Common myeloid progenitor, CD34-positive (primary cell): ENCODE data around the gene GGN.

Source experiments
- CTCF ChIA-PET: fragments of 350-600 bp; sonication (Branson Sonifier 250); formaldehyde crosslinking; loops from one replicate; lab custom pipeline; 2021; ENCODE audit warnings: antibody characterized with exemption; lab: Charles Lee
- POLR2A ChIA-PET: fragments of 350-600 bp; sonication (Branson Sonifier 250); formaldehyde crosslinking; loops from one replicate; lab custom pipeline; 2021; ENCODE audit warnings: antibody characterized with exemption; lab: Charles Lee
- DNase-seq, 3 donors: peaks; one replicate each; pipeline versions ENCODE4 v3.0.0 to v3.0.0-alpha.2; 2013
- H3K27ac ChIP-seq, 2 experiments: 1 replicate in 1 of 2; 2 replicates in 1 of 2; pipeline ENCODE4 v1.7.0; 2013; ENCODE audit warnings: inconsistent platforms in 2 of 2, low read length in 2 of 2, mild to moderate bottlenecking in 2 of 2, low read depth in 1 of 2, moderate library complexity in 1 of 2; ENCODE audit not compliant: severe bottlenecking in 2 of 2, insufficient read depth in 1 of 2, poor library complexity in 1 of 2
- H3K27me3 ChIP-seq, 5 experiments: replicated peaks in 2 of 5; 1 replicate in 3 of 5; 2 replicates in 2 of 5; pipeline versions ENCODE4 v1.6.1 to v1.7.0; 2013; ENCODE audit warnings: low read length in 4 of 5, mild to moderate bottlenecking in 2 of 5, moderate library complexity in 2 of 5, inconsistent platforms in 1 of 5; ENCODE audit not compliant: insufficient read depth in 5 of 5, control insufficient read depth in 4 of 5
- H3K36me3 ChIP-seq, 4 experiments: 1 replicate in 2 of 4; 2 replicates in 2 of 4; pipeline versions ENCODE4 v1.6.1 to v1.7.0; 2013; ENCODE audit warnings: low read length in 3 of 4, control low read depth in 1 of 4, mild to moderate bottlenecking in 1 of 4; ENCODE audit not compliant: control insufficient read depth in 4 of 4, insufficient read depth in 4 of 4
- H3K4me1 ChIP-seq, 4 experiments: 1 replicate in 3 of 4; 2 replicates in 1 of 4; pipeline versions ENCODE4 v1.6.1 to v1.7.1; 2013; ENCODE audit warnings: low read length in 3 of 4, mild to moderate bottlenecking in 3 of 4, control low read depth in 1 of 4, inconsistent platforms in 1 of 4, moderate library complexity in 1 of 4; ENCODE audit not compliant: control insufficient read depth in 4 of 4, insufficient read depth in 4 of 4; ENCODE audit errors: control extremely low read depth in 1 of 4
- H3K4me3 ChIP-seq, 7 experiments: 1 replicate in 4 of 7; 2 replicates in 3 of 7; pipeline versions ENCODE4 v1.5.1 to v1.7.0; 2013; ENCODE audit warnings: mild to moderate bottlenecking in 7 of 7, low read length in 6 of 7, moderate library complexity in 6 of 7, inconsistent platforms in 2 of 7, low read depth in 2 of 7, control low read depth in 1 of 7; ENCODE audit not compliant: insufficient read depth in 4 of 7, control insufficient read depth in 1 of 7; ENCODE audit errors: extremely low read depth in 1 of 7
- H3K9me3 ChIP-seq, 5 experiments: 1 replicate in 4 of 5; 2 replicates in 1 of 5; pipeline versions ENCODE4 v1.6.1 to v1.7.1; 2013; ENCODE audit warnings: low read length in 4 of 5, mild to moderate bottlenecking in 2 of 5, inconsistent platforms in 1 of 5, low read depth in 1 of 5, moderate library complexity in 1 of 5; ENCODE audit not compliant: control insufficient read depth in 4 of 5, insufficient read depth in 2 of 5; ENCODE audit errors: control extremely low read depth in 1 of 5
- WGBS: methylation state at CpG from one replicate; pipeline ENCODE4 v1.1.5; 2013; ENCODE audit not compliant: insufficient coverage; 5-methylcytosine and 5-hydroxymethylcytosine counted together

The GGN gene

GRCh38 chr19:38377052-38377451 is 10.8 kb downstream of the GGN start:
- no peaks in the 10 kb centered on the region for H3K27me3 ChIP-seq
- no peak overlapping the region for H3K27ac ChIP-seq
- POLR2A ChIA-PET, result interaction anchor here (1.2 kb wide), 1 partner anchor 10 kb away, joined by 3 read pairs; no protein-coding TSS in a partner anchor
- no peaks in the 10 kb centered on the region for H3K9me3 ChIP-seq
- WGBS, result 100% methylated on average over 1 of the region's 4 CpGs
- H3K4me3 ChIP-seq, result no peak overlapping the region
- CTCF ChIA-PET, result interaction anchor here (1.1 to 1.4 kb wide), 2 partner anchors 43 to 143 kb away, joined by 3 read pairs; no protein-coding TSS in a partner anchor
- peaks cover 15 to 23% (median 20%) of the 10 kb centered on the region in 4 experiments for H3K4me1 ChIP-seq
- peaks cover 14 to 40% (median 30%) of the 10 kb centered on the region in 4 experiments for H3K36me3 ChIP-seq
- no peak for DNase-seq

- no peak overlapping the region for H3K27ac ChIP-seq
- WGBS, result 90% methylated on average over 3 of the region's 3 CpGs
- DNase-seq, result no peak
- ChIA-PET CTCF (interaction anchor here (1.2 to 1.4 kb wide), 2 partner anchors 11 to 42 kb away, joined by 3 to 5 read pairs; partner anchors contain the start of gene GGN), POLR2A (interaction anchor here (1.2 kb wide), 1 partner anchor 10 kb away, joined by 3 read pairs; no protein-coding TSS in a partner anchor)
- no peaks in the 10 kb centered on the region for H3K27me3 ChIP-seq
- H3K4me3 ChIP-seq, result no peak overlapping the region
- peaks cover 15 to 23% (median 20%) of the 10 kb centered on the region in 4 experiments for H3K4me1 ChIP-seq
- H3K36me3 ChIP-seq, result peaks cover 14 to 35% (median 28%) of the 10 kb centered on the region in 4 experiments
- no peaks in the 10 kb centered on the region for H3K9me3 ChIP-seq
These were observed 11.3 kb downstream of the GGN start for GRCh38 chr19:38376576-38376975.

- 100% methylated on average over 2 of the region's 5 CpGs for WGBS
- Histone ChIP-seq H3K9me3 (peaks cover 0 to 2% (median 0%) of the 10 kb centered on the region in 5 experiments), H3K27me3 (no peaks in the 10 kb centered on the region), H3K4me3 (peak overlapping the region in 6 of 7 experiments; percentile 84 to 97 (median 92)), H3K4me1 (peaks cover 15 to 23% (median 20%) of the 10 kb centered on the region in 4 experiments), H3K27ac (peak overlapping the region in 1 of 2 experiments; percentile 95), H3K36me3 (peaks cover 6 to 27% (median 21%) of the 10 kb centered on the region in 4 experiments)
- ChIA-PET POLR2A (interaction anchor here (1.2 kb wide), 1 partner anchor 11 kb away, joined by 3 read pairs; no protein-coding TSS in a partner anchor), CTCF (interaction anchor here (0.7 to 1.4 kb wide), 5 partner anchors 10 to 132 kb away, joined by 3 to 5 read pairs (median 3); partner anchors contain the start of gene GGN)
- no peak for DNase-seq
These were observed 12.1 kb downstream of the GGN start for GRCh38 chr19:38375748-38376147.

GRCh38 chr19:38375098-38375493 is 12.7 kb downstream of the GGN start:
- 4% methylated on average over 15 of the region's 18 CpGs for WGBS
- H3K4me1 ChIP-seq, result peaks cover 15 to 23% (median 20%) of the 10 kb centered on the region in 4 experiments
- ChIA-PET CTCF (interaction anchor here (1.0 to 1.8 kb wide), 3 partner anchors 12 to 131 kb away, joined by 3 to 5 read pairs (median 3); partner anchors contain the start of gene GGN), POLR2A (interaction anchor here (1.2 to 1.7 kb wide), 3 partner anchors 14 to 110 kb away, joined by 6 to 13 read pairs (median 11); partner anchors contain the start of gene CATSPERG)
- H3K27ac ChIP-seq, result peak overlapping the region; percentile 75 to 95
- peaks cover 0 to under 1% (median 0%) of the 10 kb centered on the region in 5 experiments for H3K27me3 ChIP-seq
- peaks cover 0 to 2% (median 0%) of the 10 kb centered on the region in 5 experiments for H3K9me3 ChIP-seq
- no peak for DNase-seq
- peak overlapping the region; percentile 63 to 97 (median 92) for H3K4me3 ChIP-seq
- H3K36me3 ChIP-seq, result peaks cover 5 to 20% (median 17%) of the 10 kb centered on the region in 4 experiments

GRCh38 chr19:38374332-38375097 is 13.3 kb downstream of the GGN start, which contains the start of gene PSMD8:
PSMD8 (plus strand) TSS chr19:38374571; CDS start chr19:38374602, 31 bp downstream.
- H3K36me3 ChIP-seq, result peaks cover 4 to 17% (median 14%) of the 10 kb centered on the region in 4 experiments
- H3K4me3 ChIP-seq, result peak within 1 kb of the TSS; percentile 63 to 97 (median 92)
- CTCF ChIA-PET, result interaction anchor here (0.9 to 1.8 kb wide), 8 partner anchors 12 to 140 kb away, joined by 3 to 5 read pairs (median 4); partner anchors contain the start of genes CATSPERG, FAM98C and GGN
- H3K4me1 ChIP-seq, result peaks cover 15 to 23% (median 20%) of the 10 kb centered on the region in 4 experiments
- 0% methylated on average over 61 of the region's 65 CpGs for WGBS
- H3K27ac ChIP-seq, result peak within 1 kb of the TSS; percentile 75 to 95
- H3K9me3 ChIP-seq, result peaks cover 0 to 2% (median 0%) of the 10 kb centered on the region in 5 experiments
- peaks cover 0 to 3% (median 0%) of the 10 kb centered on the region in 5 experiments for H3K27me3 ChIP-seq
- POLR2A ChIA-PET, result interaction anchor here (0.6 to 1.7 kb wide), 6 partner anchors 13 to 109 kb away, joined by 3 to 13 read pairs (median 6); partner anchors contain the start of genes CATSPERG and GGN
- DNase-seq, result peak; percentile 99 to 100 (median 100)

- 100% methylated on average over 2 of the region's 6 CpGs for WGBS
- H3K4me3 ChIP-seq, result peak overlapping the region in 6 of 7 experiments; percentile 55 to 97 (median 88)
- POLR2A ChIA-PET, result interaction anchor here (0.6 to 1.7 kb wide), 6 partner anchors 12 to 108 kb away, joined by 3 to 13 read pairs (median 6); partner anchors contain the start of genes CATSPERG and GGN
These were observed 13.9 kb downstream of the GGN start for GRCh38 chr19:38373907-38374331.

More at GRCh38 chr19:38373907-38374331, 13.9 kb downstream of the GGN start:
- Histone ChIP-seq H3K9me3 (peaks cover 0 to 2% (median 0%) of the 10 kb centered on the region in 5 experiments), H3K27me3 (peaks cover 0 to 3% (median 0%) of the 10 kb centered on the region in 5 experiments), H3K36me3 (peaks cover 0 to 11% (median 9%) of the 10 kb centered on the region in 4 experiments), H3K4me1 (peaks cover 15 to 23% (median 20%) of the 10 kb centered on the region in 4 experiments), H3K27ac (peak overlapping the region; percentile 44 to 95)
- DNase-seq, result no peak
- CTCF ChIA-PET, result interaction anchor here (0.9 to 1.8 kb wide), 8 partner anchors 11 to 139 kb away, joined by 3 to 5 read pairs (median 4); partner anchors contain the start of genes CATSPERG, FAM98C and GGN
